ENCODE results near the gene TBCA. TPM values are rescaled to one million over a fixed set of nuclear protein-coding genes. Genes with fewer than 3 reads are reported as not detected.
A peak's percentile ranks its signal among the peaks of the same experiment; 100 is the strongest.
"Not testable (repeated sequence)": the region's sequence is repeated elsewhere in the genome, so short reads cannot be mapped to it uniquely, and the experiment has no call there.

The TBCA gene
- total RNA-seq, 1 experiment from 2014 or later = 275 TPM

- in situ Hi-C loops (cut with HindIII; ENCODE audit: low pct_unique_long_range_greater_than_20kb, low sequenced_read_pairs) = no loop called here
- no peak for DNase-seq (ENCODE audit: low read depth, low spot score)
Measured at GRCh38 chr5:77776554-77777206, 541 bp upstream of the TBCA start.

GRCh38 chr5:77774981-77775789 lies 954 bp downstream of the TBCA start:
- peak; percentile 59 for DNase-seq (ENCODE audit: low read depth, low spot score)
- in situ Hi-C loops (cut with HindIII; ENCODE audit: low pct_unique_long_range_greater_than_20kb, low sequenced_read_pairs) = no loop called here

DNA sequence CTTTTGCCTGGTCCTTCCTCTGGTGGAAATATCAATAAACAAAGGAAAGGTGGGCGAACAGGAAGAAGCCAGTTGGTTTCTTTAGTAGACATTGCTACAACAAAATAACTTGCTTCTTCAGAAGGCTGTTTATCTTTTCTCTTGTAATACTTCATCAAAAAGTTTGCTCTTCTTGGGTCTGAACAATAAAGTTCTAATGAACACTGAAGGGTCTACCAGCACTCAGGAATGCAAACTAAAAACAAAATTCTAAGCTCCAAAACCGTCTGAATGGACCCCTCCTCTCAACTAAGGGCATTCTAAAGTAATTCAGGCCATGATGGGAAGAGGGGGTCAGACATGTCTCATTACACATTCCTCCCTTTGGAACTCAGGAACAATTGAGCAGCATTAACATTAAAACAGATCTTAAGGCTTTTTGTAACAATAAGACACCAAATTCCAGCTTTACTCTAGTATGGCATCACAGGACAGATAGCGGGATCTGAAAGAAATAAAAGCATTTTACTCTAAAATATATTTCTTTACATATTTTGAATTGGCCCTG lies 2.3 kb downstream of the TBCA start:
- DNase-seq (ENCODE audit: low read depth, low spot score) = no peak
- in situ Hi-C loops (cut with HindIII; ENCODE audit: low pct_unique_long_range_greater_than_20kb, low sequenced_read_pairs) = no loop called here

DNA sequence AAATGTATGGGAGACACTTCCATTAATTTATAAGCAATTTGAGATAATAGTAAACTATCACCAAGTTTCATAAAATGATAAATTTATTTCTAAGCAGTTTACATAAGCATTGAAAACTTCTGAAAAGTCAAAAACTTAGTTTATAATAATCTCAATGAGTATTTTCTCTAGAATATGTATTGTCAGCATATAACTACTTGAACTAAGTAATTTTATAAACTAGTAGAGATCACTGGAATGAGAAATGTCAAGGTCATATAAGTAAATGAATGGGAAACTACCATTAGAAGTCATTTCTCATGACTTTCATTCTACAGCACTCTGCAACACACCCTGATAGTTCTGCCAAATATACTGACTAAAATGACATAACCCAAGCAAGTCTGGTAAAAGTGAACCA lies 3.4 kb downstream of the TBCA start:
- DNase-seq (ENCODE audit: low read depth, low spot score) = no peak
- in situ Hi-C loops (cut with HindIII; ENCODE audit: low pct_unique_long_range_greater_than_20kb, low sequenced_read_pairs) = no loop called here

GRCh38 chr5:77771452-77771851 lies 4.7 kb downstream of the TBCA start:
- in situ Hi-C loops (cut with HindIII; ENCODE audit: low pct_unique_long_range_greater_than_20kb, low sequenced_read_pairs) = no loop called here
- no peak for DNase-seq (ENCODE audit: low read depth, low spot score)

DNA sequence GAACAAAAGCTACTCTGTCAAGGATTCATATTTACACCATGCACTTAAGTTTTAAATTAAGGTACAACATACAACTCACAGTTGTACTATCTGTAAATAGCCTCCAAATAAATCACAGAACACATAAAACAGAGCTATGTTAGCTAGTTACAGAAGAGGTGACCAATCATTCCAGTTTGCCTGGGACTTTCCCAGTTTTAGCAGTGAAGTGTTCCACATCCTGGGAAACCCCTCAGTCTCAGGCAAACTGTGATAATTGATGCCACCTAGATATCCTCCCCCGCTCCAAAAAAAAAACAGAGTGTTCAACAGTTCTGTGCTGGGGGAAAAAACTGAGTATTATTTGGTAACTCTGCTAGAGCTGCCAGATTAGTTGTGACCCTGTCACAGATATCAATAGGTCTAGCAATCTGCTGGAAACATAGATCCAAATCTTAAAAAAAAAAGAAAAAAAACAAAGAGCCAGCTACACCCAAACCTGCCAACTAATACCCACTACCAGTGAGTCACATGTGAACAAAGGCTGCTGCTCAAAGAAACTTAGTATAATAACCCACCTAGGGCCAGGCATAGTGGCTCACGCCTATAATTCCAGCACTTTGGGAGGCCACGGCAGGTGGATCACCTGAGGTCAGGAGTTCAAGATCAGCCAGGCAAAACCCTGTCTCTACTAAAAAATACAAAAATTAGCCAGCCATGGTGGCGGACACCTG lies 5.7 kb downstream of the TBCA start:
- DNase-seq (ENCODE audit: low read depth, low spot score) = no peak
- in situ Hi-C loops (cut with HindIII; ENCODE audit: low pct_unique_long_range_greater_than_20kb, low sequenced_read_pairs) = no loop called here

DNA sequence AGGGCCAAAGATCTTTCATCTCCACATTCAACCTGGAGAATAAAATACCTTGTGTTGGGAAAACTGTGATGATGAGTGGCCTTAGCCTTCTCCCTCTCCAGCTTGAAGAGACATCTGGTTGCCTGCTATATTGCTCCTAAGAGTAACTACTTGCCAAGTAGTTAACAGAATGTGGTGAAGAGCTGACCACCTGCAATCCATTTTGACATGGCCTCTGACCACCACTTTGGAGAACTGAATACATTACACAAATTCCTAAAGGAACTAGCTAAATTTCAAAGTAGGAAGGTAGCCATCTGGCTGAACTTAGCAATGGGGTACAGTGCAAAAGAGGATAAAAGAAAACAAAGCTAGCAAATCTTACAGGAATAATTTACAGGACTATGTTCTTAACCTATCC lies 7.2 kb downstream of the TBCA start:
- in situ Hi-C loops (cut with HindIII; ENCODE audit: low pct_unique_long_range_greater_than_20kb, low sequenced_read_pairs) = no loop called here
- no peak for DNase-seq (ENCODE audit: low read depth, low spot score)

- DNase-seq (ENCODE audit: low read depth, low spot score) = no peak
- in situ Hi-C loops (cut with HindIII; ENCODE audit: low pct_unique_long_range_greater_than_20kb, low sequenced_read_pairs) = no loop called here
Measured at GRCh38 chr5:77767301-77767700, 8.8 kb downstream of the TBCA start.

DNA sequence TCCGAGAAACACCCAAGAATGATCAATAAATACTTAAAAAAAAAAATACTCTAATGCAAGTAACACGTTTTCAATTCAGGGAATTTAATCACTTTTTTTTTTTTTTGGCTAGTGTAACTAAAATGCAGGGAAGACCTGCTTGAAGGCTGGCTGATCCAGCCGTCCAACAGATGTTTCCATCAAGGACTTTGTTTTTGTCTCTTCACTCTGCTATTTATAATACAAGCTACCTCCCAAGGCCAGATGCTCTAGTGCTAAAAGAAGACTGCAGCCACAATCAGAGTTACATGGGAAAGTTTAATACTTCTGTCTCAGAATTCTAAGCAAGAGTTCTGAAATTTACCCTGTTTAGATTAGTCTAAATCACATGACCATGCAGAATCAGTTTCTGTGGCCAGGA lies 14.5 kb downstream of the TBCA start:
- in situ Hi-C loops (cut with HindIII; ENCODE audit: low pct_unique_long_range_greater_than_20kb, low sequenced_read_pairs) = no loop called here
- DNase-seq (ENCODE audit: low read depth, low spot score) = no peak

GRCh38 chr5:77758141-77758938 lies 17.8 kb downstream of the TBCA start:
- DNase-seq (ENCODE audit: low read depth, low spot score) = no peak
- in situ Hi-C loops (cut with HindIII; ENCODE audit: low pct_unique_long_range_greater_than_20kb, low sequenced_read_pairs) = no loop called here

- in situ Hi-C loops (cut with HindIII; ENCODE audit: low pct_unique_long_range_greater_than_20kb, low sequenced_read_pairs) = no loop called here
- DNase-seq (ENCODE audit: low read depth, low spot score) = no peak
Measured at GRCh38 chr5:77751328-77752023, 24.7 kb downstream of the TBCA start.

- DNase-seq (ENCODE audit: low read depth, low spot score); in situ Hi-C loops (cut with HindIII; ENCODE audit: low pct_unique_long_range_greater_than_20kb, low sequenced_read_pairs): not testable (repeated sequence)
Measured at GRCh38 chr5:77750928-77751327, 25.2 kb downstream of the TBCA start.

DNA sequence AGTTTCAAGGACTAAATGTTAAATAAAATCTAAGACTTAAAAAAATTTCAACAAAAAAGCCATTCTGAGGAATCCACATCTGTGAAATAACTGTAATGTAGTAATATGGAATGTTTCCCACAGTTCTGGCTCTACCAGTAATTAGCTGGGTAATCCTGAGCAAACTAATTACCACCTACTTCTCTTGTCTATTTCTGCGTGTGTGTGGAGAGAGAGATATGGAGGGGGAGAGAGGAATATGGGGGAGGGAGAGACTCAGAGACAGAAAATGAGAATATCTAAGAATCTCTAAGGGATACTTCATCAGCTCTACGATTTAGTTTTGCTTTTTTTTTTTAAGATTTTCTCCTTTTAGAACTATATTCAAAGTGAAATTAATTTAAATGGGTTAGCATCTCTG lies 28.0 kb downstream of the TBCA start:
- DNase-seq (ENCODE audit: low read depth, low spot score) = no peak
- in situ Hi-C loops (cut with HindIII; ENCODE audit: low pct_unique_long_range_greater_than_20kb, low sequenced_read_pairs) = no loop called here

DNA sequence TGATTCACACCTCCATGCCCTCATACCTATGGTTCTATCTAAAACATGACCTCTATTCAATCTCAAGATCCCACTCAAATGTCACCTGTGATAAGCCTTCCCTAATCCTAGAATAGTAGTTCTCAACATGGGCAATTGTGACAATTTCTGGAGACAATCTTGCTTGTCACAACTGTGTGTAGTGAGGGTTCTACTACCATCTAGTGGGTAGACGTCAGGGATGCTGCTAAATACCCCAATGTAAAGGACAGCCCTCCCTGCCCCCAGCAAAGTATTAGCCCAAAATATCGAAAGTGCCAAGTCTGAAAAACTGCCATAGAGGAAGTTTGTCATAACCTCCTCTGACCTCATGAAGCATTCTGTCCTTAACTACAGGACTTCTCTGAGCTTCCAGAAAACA lies 32.0 kb downstream of the TBCA start:
- in situ Hi-C loops (cut with HindIII; ENCODE audit: low pct_unique_long_range_greater_than_20kb, low sequenced_read_pairs) = no loop called here
- peak; percentile 9 for DNase-seq (ENCODE audit: low read depth, low spot score)

DNA sequence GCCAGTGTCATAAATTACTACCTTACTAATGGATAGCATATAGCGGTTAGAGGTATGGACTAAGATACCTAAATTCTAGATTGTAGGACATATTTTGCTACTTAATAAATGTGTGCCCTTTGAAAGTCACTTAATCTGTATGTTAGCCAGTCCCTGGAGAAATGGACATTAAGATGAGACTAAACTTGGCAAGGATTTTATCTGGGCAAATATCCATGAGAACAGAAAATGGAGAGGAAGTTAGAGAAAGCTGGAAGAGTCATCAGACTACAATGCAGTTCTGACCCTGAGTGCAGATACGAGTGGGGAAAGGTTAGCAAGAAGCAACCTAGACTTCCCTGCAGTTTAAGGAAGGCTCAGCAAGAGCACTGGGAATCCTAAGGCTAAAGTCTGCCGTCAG lies 33.0 kb downstream of the TBCA start:
- in situ Hi-C loops (cut with HindIII; ENCODE audit: low pct_unique_long_range_greater_than_20kb, low sequenced_read_pairs) = no loop called here
- DNase-seq (ENCODE audit: low read depth, low spot score) = no peak

DNA sequence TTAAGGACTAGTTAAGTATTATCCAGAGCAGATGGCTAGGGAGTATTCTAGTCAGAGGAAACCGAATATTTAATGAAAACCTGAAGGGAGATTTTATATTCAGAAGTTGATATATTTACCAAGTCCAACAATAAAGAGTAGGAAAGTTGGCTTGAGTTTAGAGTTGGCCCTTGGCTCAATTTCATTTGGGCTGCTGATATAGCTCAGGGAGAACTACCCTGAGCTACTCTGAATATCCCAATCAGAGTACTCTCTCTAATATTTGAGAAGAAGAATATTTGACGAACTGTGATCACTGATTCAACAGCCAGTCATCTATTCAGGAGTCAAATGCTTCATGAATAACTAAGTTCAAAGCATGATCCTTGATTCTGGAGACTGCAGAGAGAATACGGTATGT lies 34.5 kb downstream of the TBCA start:
- in situ Hi-C loops (cut with HindIII; ENCODE audit: low pct_unique_long_range_greater_than_20kb, low sequenced_read_pairs) = no loop called here
- DNase-seq (ENCODE audit: low read depth, low spot score) = no peak

DNA sequence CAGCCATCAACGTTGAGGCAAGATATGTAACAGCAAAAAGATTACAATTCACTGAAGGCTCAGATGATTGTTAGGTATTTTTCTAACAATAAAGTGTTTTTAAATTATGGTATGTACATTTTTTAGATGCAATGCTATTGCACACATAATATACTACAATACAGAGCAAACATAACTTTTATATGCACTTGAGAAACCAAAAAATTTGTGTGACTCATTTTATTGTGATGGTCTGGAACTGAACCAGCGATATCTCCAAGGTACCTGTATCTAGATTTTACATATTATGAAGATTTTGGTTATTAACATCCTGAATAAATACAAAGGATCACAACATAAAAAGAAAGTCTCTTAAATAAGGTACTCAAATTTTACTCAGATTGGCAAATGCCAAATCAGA lies 41.3 kb downstream of the TBCA start:
- in situ Hi-C loops (cut with HindIII; ENCODE audit: low pct_unique_long_range_greater_than_20kb, low sequenced_read_pairs) = no loop called here
- no peak for DNase-seq (ENCODE audit: low read depth, low spot score)

All from SK-MEL-5 (cell line).